Limb (tissue), 2 donors: ENCODE measurements around the gene CDC42BPG.

Experiments used
- DNase-seq, 2 donors: peaks; one replicate each; pipeline ENCODE4 v3.0.0-alpha.2; 2016; ENCODE audit errors: extremely low spot score in 2 of 2

Gene CDC42BPG

GRCh38 chr11:64864473-64865285 lies 20.2 kb upstream of the CDC42BPG start:
- DNase-seq, result peak; percentile 56 to 69

- no peak for DNase-seq
Observed at GRCh38 chr11:64864135-64864472, 19.7 kb upstream of the CDC42BPG start.

DNA sequence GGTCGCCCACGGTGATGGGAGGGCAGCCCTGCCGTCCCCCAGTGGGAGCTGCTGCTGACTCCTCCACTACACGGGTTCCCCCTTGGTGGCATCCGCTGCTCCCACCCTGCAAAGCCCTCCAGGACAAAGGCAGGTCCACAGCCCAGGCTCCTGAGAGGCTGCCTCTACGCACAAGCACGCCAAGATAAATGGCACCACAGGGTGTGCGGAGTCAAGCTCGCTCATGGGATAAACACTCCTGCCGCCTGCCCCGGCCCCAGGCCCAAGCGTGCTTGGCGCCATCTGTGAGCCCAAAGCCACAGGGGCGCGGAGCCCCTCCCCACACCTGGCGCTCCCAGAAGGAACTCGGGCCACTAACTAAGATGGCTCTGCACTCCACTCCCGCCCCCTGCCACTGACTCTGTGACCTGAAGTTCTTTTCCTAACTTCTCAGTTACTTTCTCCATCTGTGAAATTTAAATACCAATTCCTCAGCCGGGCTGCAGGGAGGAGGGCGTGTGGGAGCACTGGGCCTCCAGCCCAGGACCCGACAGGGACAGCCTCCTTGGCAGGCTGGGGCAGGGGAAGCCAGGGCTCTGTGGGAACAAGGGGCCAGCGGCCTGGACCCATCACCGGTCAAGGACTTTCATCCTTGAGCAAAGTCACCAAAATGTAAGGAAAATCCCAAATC lies 19.1 kb upstream of the CDC42BPG start:
- no peak for DNase-seq

- DNase-seq, result no peak
Observed at GRCh38 chr11:64862987-64863390, 18.5 kb upstream of the CDC42BPG start.

- DNase-seq, result no peak
Observed at GRCh38 chr11:64861227-64861975, 16.9 kb upstream of the CDC42BPG start.

GRCh38 chr11:64859542-64860414 lies 15.3 kb upstream of the CDC42BPG start:
- DNase-seq, result no peak

DNA sequence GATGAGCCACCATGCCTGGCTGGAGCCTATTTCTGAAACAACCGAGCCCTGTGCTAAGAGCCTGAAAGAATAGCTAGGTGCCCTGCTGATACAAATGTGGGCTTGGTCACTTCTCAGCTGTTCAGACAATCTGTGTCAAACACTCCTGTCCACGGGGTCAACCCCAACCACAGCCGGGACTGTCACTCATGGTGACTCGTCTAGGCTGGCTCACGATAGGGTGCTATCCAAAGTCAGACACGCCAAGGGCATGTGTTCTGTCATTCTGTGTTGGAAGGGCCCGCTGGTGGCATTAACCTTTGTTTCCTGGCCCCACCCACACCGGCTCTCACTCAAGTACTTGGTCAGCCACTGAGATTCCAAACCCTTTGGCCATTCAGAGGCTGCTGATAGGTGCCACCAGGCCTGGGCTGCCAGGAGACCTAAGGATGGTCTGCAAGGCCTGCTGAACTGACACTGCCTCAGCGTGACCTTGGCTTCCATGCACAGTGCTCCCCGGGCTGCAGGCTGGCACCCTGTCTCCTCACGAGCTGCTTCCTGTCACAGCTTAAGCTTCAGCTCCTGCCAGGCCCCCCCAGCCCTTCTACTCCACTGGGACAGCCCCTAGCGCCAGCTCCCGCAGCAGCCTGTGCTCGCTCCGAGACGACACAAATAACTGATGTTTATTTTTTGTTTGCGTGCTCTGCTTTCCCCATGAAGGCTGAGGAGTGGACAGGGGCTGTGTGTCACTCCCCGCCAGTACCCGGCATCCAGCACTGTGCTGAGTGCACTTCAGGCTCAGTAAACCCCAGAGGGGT lies 14.2 kb upstream of the CDC42BPG start:
- no peak for DNase-seq

DNA sequence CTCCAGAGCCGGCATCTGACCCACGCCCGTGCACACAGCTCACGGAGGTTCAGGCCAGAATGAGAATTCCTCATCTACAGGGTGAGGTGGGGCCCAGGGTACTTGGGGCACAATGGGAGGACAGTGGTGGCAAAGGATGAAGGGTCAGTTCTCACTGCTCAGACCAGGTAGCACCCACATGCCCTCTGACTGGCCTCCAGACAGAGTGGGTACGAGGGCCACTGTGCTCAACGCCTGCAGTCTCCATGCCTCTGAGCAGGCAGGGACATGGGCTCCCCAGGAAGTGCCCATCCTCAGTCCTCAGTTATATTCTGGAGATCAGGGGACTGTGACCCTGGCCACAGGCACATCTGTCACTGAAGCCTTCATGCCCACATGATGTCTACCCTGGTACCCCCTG lies 13.0 kb upstream of the CDC42BPG start:
- DNase-seq, result no peak

DNA sequence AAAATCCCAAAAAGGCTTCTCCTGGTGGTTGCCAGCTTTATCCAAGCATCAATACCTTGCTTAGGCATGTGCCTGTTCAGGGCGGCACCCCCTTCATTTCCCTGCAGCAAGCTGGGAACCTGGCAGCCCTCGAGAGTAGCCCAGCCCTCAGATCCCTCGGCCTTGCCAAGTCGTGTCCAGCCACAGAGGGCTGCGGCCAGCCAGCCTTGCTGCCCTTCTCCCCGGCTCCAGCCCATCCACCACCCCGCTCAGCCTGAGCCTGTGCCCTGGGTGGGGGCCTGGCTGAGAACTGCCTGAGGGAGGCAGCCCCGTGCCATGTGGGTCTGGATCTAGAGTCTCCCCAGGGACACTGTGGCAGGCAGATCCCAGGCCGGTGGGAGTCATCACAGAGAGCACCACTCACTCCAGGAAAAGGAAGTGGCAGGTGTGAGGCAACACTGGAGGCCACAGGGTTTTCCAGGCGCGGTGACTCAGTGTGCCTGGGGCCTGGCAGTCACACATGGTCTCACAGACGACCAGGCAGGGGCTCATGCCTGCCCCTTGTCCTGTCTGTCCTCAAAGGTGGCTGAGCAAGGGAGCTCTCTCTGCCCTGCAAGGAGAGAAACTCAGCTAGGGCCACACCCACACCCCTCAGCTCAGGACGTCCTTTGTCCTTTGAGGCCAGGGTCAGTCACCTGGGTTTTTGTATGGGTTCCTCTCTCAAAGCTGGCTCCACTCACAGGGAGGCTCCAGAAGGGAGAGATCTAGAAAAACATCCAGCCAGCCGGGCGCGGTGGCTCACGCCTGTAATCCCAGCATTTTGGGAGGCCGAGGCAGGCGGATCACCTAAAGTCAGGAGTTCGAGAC lies 12.2 kb upstream of the CDC42BPG start:
- no peak for DNase-seq

GRCh38 chr11:64855596-64856304 lies 11.3 kb upstream of the CDC42BPG start:
- no peak for DNase-seq

- no peak for DNase-seq
Observed at GRCh38 chr11:64854534-64855502, 10.4 kb upstream of the CDC42BPG start.

- DNase-seq, result no peak
Observed at GRCh38 chr11:64854157-64854533, 9.7 kb upstream of the CDC42BPG start.

GRCh38 chr11:64853709-64854108 lies 9.3 kb upstream of the CDC42BPG start:
- no peak for DNase-seq

GRCh38 chr11:64852804-64853509 lies 8.5 kb upstream of the CDC42BPG start:
- no peak for DNase-seq

DNA sequence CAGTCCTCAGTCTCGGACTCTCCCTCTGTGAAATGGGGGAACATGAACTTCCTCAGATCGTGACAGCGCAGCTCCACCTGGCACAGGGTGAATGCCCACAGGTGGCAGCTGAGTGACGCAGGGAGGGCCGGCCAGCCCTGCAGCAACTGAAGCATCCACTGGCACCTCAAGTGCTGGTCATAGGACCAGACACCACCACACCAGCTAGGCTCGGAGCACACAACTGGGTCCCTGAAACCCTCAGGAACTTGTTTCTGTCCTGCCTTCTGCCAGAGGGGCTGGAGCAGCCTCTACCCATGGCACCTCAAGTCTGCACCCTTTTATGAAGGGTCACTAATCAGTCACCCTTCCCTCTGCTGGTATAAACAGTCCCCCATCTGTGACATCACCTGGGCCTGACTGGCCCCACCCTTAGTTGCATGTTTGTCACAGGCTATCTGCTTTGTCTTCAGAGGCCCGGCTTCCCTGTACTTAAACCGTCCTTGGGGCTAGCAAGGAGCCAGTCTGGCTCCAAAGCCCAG lies 7.4 kb upstream of the CDC42BPG start:
- DNase-seq, result no peak

GRCh38 chr11:64850979-64851567 lies 6.6 kb upstream of the CDC42BPG start:
- DNase-seq, result no peak
